Urinary bladder (tissue), 4 donors: ENCODE data around the gene RSPH1. TPM values are rescaled to one million over a fixed set of nuclear protein-coding genes. Genes with fewer than 3 reads are reported as not detected.

Experiments used
- DNase-seq: peaks from one replicate; pipeline ENCODE4 v3.0.0-alpha.2; 2015; ENCODE audit errors: extremely low spot score
- H3K27ac ChIP-seq: one replicate; pipeline ENCODE4 v1.5.1; 2013; ENCODE audit warnings: low read depth, mild to moderate bottlenecking, moderate library complexity
- H3K36me3 ChIP-seq: one replicate; pipeline ENCODE4 v1.6.1; 2013; ENCODE audit warnings: mild to moderate bottlenecking, moderate library complexity; ENCODE audit not compliant: insufficient read depth
- H3K4me1 ChIP-seq: one replicate; pipeline ENCODE4 v1.6.1; 2013; ENCODE audit warnings: mild to moderate bottlenecking, moderate library complexity; ENCODE audit not compliant: insufficient read depth
- H3K4me3 ChIP-seq: one replicate; pipeline ENCODE4 v1.5.1; 2013; ENCODE audit warnings: low read depth, low read length
- WGBS: extraction: QIAGEN DNeasy Blood & Tissue Kit; methylation state at CpG from one replicate; pipeline ENCODE4 v1.1.7; 2013; 5-methylcytosine and 5-hydroxymethylcytosine counted together
- polyA plus RNA-seq: library from polyadenylated mRNA; stranded (reverse); fragments of 200-250 nt; gene quantifications from one replicate; pipeline ENCODE4 v1.2.3, GENCODE V29; 2013
- total RNA-seq: library from RNA; depleted of rRNA; stranded (reverse); fragments of >200 nt; gene quantifications from one replicate; pipeline ENCODE4 v1.2.3, GENCODE V29; 2014
- donor health status: healthy with polysubstance abuse.
- donor health status: healthy.

Gene RSPH1
- total and polyA plus RNA-seq, 2 donors: 0.26 to 0.84 TPM

GRCh38 chr21:42443876-42444744 is 51.9 kb downstream of the RSPH1 start:
- WGBS: 78% methylated on average over 34 of the region's 34 CpGs
- H3K36me3 ChIP-seq: no peaks in the 10 kb centered on the region
- no peak overlapping the region for H3K4me3 ChIP-seq
- H3K4me1 ChIP-seq: no peaks in the 10 kb centered on the region
- H3K27ac ChIP-seq: no peak overlapping the region
- DNase-seq: no peak

GRCh38 chr21:42443181-42443785 is 52.7 kb downstream of the RSPH1 start:
- Histone ChIP-seq H3K27ac (no peak overlapping the region), H3K4me1 (no peaks in the 10 kb centered on the region), H3K36me3 (no peaks in the 10 kb centered on the region), H3K4me3 (no peak overlapping the region)
- no peak for DNase-seq
- 86% methylated on average over 15 of the region's 15 CpGs for WGBS

GRCh38 chr21:42441963-42442362 is 54.1 kb downstream of the RSPH1 start:
- Histone ChIP-seq H3K4me3 (no peak overlapping the region), H3K27ac (no peak overlapping the region), H3K36me3 (no peaks in the 10 kb centered on the region), H3K4me1 (no peaks in the 10 kb centered on the region)
- 72% methylated on average over 6 of the region's 6 CpGs for WGBS
- DNase-seq: no peak

GRCh38 chr21:42440187-42440792 is 55.7 kb downstream of the RSPH1 start:
- Histone ChIP-seq H3K4me1 (no peaks in the 10 kb centered on the region), H3K36me3 (no peaks in the 10 kb centered on the region), H3K27ac (no peak overlapping the region), H3K4me3 (no peak overlapping the region)
- DNase-seq: no peak
- 78% methylated on average over 12 of the region's 12 CpGs for WGBS

GRCh38 chr21:42439284-42440186 is 56.5 kb downstream of the RSPH1 start:
- no peak for DNase-seq
- Histone ChIP-seq H3K4me1 (no peaks in the 10 kb centered on the region), H3K4me3 (no peak overlapping the region), H3K27ac (no peak overlapping the region), H3K36me3 (no peaks in the 10 kb centered on the region)
- 81% methylated on average over 17 of the region's 17 CpGs for WGBS

- Histone ChIP-seq H3K4me3 (no peak overlapping the region), H3K36me3 (no peaks in the 10 kb centered on the region), H3K4me1 (no peaks in the 10 kb centered on the region), H3K27ac (no peak overlapping the region)
- DNase-seq: no peak
- WGBS: 89% methylated on average over 25 of the region's 25 CpGs
Measured at GRCh38 chr21:42438316-42439205, 57.5 kb downstream of the RSPH1 start.

GRCh38 chr21:42437786-42438185 is 58.2 kb downstream of the RSPH1 start:
- H3K4me1 ChIP-seq: no peaks in the 10 kb centered on the region
- H3K27ac ChIP-seq: no peak overlapping the region
- 43% methylated on average over 8 of the region's 8 CpGs for WGBS
- DNase-seq: no peak
- no peaks in the 10 kb centered on the region for H3K36me3 ChIP-seq
- no peak overlapping the region for H3K4me3 ChIP-seq

- no peak for DNase-seq
Measured at GRCh38 chr21:42436914-42437313, 59.1 kb downstream of the RSPH1 start.

GRCh38 chr21:42435833-42436232 is 60.2 kb downstream of the RSPH1 start:
- Histone ChIP-seq H3K4me1 (no peaks in the 10 kb centered on the region), H3K36me3 (no peaks in the 10 kb centered on the region), H3K4me3 (no peak overlapping the region), H3K27ac (no peak overlapping the region)
- no peak for DNase-seq

More at GRCh38 chr21:42436914-42437313, 59.1 kb downstream of the RSPH1 start:
- no peaks in the 10 kb centered on the region for H3K36me3 ChIP-seq
- H3K4me1 ChIP-seq: no peaks in the 10 kb centered on the region
- no peak overlapping the region for H3K27ac ChIP-seq
- no peak overlapping the region for H3K4me3 ChIP-seq

GRCh38 chr21:42435401-42435800 is 60.6 kb downstream of the RSPH1 start:
- Histone ChIP-seq H3K27ac (no peak overlapping the region), H3K4me3 (no peak overlapping the region), H3K36me3 (no peaks in the 10 kb centered on the region), H3K4me1 (no peaks in the 10 kb centered on the region)
- whole genome bisulfite sequencing: 75% methylated on average over 4 of the region's 4 CpGs
- DNase-seq: no peak

- 79% methylated on average over 3 of the region's 3 CpGs for WGBS
- Histone ChIP-seq H3K27ac (no peak overlapping the region), H3K4me1 (no peaks in the 10 kb centered on the region), H3K4me3 (no peak overlapping the region), H3K36me3 (no peaks in the 10 kb centered on the region)
- no peak for DNase-seq
Measured at GRCh38 chr21:42434884-42435283, 61.1 kb downstream of the RSPH1 start.

- Histone ChIP-seq H3K36me3 (no peaks in the 10 kb centered on the region), H3K4me3 (no peak overlapping the region), H3K27ac (no peak overlapping the region), H3K4me1 (no peaks in the 10 kb centered on the region)
- WGBS: 58% methylated on average over 10 of the region's 10 CpGs
- DNase-seq: no peak
Measured at GRCh38 chr21:42433946-42434551, 62.0 kb downstream of the RSPH1 start.
